Kidney tubule cell (primary cell): ENCODE data around the gene C1GALT1.
A peak's percentile ranks its signal among the peaks of the same experiment; 100 is the strongest.
"Not testable (repeated sequence)": the region's sequence is repeated elsewhere in the genome, so short reads cannot be mapped to it uniquely, and the experiment has no call there.

Experiments
- DNase-seq: peaks from one replicate; pipeline ENCODE4 v3.0.0-alpha.2; 2018; ENCODE audit warnings: low spot score

Gene C1GALT1

GRCh38 chr7:7169296-7169695 is 13.0 kb upstream of the C1GALT1 start:
- DNase-seq: no peak

DNA sequence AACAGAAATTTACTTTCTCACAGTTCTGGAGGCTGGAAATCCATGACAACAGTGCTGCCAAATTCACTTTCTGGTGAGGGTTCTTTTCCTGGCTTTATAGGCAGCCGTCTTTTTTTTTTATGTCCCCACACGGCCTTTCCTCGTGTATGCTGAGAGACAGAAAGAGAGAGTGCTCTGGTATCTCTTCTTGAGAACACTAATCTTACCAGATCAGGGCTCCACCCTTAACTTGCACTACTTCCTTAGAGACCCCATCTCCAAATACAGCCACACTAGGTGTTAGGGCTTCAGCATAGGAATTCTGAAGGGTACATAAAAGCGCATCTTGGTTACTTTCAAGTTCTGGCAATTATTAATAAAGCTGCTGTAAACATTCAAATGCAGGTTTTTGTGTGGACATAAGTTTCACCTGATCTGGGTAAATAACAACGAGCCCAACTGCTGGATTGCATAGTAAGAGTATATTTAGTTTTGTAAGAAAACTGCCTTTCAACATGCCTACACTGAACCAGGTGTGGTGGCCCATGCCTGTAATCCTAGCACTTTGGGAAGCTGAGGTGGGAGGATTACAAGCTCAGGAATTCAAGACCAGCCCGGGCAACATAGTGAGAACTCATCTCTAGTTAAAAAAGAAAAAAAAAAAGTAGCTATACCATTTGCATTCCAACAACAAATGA is 8.2 kb upstream of the C1GALT1 start:
- no peak for DNase-seq

DNA sequence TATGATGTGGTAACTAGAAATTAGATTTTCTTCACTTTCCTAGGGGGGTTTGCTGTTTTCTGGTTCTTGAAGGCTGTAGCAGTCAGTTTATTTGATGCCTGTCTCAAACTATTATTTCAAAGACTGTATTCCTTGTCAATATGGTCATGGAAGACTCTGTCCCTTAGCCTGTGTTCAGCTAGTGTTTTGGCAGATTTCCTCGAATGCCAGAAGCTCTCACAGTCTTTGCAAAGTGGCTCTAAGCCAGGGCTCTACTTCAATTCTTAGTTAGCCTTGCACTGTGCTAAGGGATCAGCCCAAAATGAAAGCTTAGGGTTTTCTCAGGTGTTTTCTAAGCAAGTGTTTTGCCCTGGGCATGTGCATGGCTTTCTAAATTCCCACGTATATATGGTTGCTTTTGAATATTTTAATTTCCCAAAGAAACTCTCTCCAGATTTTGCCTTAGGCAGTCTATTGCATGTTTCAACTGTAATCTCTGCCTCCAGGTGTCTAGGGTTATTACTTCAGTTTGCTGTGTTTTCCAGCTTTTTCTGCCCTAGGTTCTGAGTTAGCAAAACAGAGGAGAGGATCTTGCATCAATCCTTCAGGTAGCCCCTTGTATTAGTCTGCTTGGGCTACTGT is 7.2 kb upstream of the C1GALT1 start:
- no peak for DNase-seq

DNA sequence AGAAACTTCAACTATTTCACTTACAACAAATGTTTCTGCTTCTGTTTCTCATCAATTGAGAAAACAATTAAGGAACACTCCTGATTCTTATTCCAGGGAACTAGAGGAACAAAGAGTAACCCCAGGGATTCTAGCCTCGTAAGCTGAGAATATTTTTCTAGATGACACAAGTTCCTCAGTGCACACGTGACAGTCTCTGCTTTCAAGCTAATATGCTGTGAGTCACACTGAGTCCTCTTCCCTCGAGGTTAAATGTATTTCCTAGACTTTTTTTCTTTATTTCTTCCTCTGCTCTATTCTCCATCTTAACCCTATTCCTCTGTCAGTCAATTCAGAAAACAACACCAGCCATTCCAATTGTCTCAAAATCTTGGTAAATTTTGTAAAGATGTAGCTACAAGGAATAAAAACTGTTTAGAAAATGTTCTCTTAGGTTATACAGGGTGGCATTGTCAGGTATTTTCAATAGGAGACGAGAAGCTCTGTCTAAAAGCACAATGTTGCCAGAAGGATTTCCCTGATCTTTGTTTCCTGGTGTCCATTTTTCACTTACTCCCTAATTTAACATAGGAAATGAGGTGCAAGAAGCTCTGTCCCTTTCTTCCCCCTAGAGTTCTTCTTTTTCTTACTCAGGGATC is 5.8 kb upstream of the C1GALT1 start:
- DNase-seq: peak; percentile 89

GRCh38 chr7:7177044-7177517 is 5.3 kb upstream of the C1GALT1 start:
- DNase-seq: peak; percentile 98

GRCh38 chr7:7178081-7178480 is 4.3 kb upstream of the C1GALT1 start:
- DNase-seq: peak; percentile 44

GRCh38 chr7:7178906-7179305 is 3.4 kb upstream of the C1GALT1 start:
- peak; percentile 93 for DNase-seq

DNA sequence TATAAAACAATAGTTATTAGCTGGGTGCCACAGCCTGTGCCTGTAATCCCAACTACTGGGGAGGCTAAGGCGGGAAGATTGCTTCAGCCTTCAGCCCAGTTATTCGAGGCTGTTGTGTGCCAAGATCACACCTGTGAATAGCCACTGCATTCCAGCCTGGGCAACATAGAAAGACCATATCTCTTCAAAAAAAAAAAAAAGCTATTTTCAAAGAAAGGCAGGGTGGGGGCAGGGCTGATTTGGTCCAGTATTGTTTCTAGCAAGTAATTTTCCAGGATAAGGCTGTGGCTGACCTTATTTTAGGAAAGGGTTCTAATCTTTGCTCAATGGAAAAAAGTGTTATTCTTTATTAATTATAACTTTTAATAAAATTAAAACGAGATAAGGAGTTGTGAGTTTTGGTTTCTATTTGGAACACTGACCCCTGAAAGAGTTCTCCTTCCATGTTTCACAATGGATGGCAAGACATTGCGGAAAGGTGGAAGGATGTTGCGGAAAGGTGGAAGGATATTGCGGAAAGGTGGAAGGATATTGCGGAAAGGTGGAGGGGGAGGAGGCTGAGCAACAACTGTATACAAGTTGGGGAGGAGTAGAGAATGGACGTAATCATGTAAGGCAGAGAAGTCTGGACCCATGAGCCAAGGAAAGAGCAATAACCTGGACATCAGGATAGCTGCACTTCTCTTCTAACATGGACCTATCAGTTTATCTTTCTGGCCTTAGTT is 1.5 kb upstream of the C1GALT1 start:
- no peak for DNase-seq

DNA sequence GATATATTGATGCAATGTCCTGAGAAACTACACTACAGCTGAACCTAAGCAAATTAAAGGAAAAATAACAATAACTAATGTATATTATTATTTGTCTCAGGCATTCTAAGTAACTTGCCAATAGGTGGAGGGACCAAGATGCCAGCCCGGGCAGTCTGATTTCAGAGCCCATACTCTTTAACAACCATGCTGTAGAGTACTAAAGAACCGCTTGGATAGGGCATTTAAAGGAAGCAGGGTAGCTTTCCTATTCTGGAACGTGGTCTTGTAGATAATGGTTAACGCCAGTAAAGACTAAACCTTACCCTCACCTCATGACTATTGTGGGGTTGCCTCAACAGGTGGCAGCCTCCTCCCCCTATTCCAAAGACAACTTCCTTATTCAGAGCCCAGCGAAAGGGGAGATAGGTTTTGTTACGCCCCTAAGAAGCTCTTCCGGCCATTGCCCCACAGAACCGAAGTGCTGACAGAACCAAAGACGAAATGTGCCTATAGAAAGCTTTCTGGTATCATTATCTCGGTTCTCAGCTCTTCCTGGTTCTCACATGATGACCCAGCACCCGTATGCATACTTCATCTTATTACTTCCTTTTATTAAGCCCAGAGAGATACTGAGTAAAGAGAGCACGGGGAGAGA is 707 bp upstream of the C1GALT1 start:
- DNase-seq: peak; percentile 89

GRCh38 chr7:7183061-7183837 is 905 bp downstream of the C1GALT1 start:
- peak; percentile 64 for DNase-seq

DNA sequence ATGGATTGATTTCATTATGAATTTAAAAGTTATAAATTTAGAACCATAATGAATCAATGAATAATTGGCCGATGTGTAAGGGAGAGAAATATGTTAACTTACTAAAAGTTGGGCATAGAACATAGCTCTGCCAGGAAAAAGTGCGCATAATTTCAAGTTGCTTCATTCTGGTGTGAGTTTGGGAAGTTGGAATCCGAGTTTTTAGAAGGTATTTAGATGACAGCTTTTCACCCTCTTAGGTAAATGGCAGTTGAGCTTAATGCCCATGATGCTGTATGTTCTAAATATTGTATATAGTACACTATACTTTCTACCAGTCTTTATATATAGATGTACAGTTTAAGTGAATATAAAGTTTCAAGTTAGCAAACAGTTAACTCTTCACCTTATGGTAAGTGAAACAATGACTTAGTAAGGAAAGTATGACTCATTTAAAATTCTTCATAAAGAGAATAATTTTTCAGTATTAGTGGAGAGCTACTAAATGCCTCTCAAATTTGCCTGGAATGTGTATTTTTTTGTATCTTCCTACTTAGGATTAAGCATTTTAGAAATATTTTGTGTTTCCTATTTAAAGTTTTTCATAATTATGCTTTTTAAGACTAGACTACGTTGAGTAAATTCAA is 1.6 kb downstream of the C1GALT1 start:
- DNase-seq: peak; percentile 30

- no peak for DNase-seq
These were observed 3.1 kb downstream of the C1GALT1 start for GRCh38 chr7:7185371-7185989.

GRCh38 chr7:7188091-7188490 is 5.7 kb downstream of the C1GALT1 start:
- DNase-seq: no peak

DNA sequence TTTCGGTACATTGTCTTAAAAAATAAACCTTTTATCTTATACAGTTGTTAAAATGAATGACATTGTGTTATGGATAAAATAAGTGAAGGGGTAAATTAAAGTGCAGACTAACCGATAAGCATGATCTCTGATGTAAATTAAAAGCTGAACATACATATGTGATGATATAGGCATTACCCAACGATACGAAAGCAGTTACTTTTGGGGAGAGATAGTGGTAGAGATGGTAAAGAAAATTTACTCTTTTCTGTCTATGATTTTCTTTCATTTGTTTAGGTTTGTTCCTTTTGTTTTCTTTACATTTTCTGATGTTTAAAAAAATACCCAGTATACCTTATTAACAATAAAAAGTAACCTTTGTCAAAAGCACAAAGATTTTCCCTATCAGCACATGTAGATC is 6.4 kb downstream of the C1GALT1 start:
- DNase-seq: no peak

- peak; percentile 33 for DNase-seq
These were observed 7.8 kb downstream of the C1GALT1 start for GRCh38 chr7:7190142-7190541.

DNA sequence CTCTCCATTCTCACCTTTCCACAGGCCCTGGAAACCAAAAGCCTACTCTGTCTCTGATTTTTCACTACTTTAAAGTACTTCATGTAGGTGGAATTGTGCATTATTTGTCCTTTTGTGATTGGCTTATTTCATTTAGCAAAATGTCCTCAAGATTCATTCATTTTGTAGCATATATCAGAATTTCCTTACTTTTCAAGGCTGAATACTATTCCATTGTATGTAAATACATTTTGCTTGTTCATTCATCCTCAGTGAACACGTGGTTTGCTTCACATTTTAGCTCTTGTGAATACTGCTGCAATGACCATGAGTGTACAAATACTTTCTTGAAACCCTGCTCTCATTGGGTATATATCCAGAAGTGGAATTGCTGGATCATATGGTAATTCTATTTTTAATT is 8.8 kb downstream of the C1GALT1 start:
- no peak for DNase-seq

GRCh38 chr7:7192798-7193788 is 10.7 kb downstream of the C1GALT1 start:
- not testable (repeated sequence) for DNase-seq

DNA sequence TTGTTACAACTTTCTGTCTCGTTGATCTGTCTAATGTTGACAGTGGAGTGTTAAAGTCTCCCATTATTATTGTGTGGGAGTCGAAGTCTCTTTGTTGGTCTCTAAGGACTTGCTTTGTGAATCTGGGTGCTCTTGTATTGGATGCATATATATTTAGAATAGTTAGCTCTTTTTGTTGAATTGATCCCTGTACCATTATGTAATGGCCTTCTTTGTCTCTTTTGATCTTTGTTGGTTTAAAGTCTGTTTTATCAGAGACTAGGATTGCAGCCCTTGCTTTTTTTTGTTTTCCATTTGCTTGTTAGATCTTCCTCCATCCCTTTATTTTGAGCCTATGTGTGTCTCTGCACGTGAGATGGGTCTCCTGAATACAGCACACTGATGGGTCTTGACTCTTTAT is 17.2 kb downstream of the C1GALT1 start:
- DNase-seq: not testable (repeated sequence)

DNA sequence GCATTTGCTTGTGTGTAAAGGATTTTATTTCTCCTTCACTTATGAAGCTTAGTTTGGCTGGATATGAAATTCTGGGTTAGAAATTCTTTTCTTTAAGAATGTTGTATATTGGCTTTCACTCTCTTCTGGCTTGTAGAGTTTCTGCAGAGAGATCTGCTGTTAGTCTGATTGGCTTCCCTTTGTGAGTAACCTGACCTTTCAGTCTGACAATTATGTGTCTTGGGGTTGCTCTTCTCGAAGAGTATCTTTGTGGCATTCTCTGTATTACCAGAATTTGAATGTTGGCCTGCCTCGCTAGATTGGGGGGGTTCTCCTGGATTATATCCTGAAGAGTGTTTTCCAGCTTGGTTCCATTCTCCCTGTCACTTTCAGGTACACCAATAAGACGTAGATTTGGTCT is 17.9 kb downstream of the C1GALT1 start:
- DNase-seq: not testable (repeated sequence)
